GM06990 (cell line): ENCODE measurements around the gene LOC128125822.

ENCODE experiments used
- DNase-seq: peaks from one replicate; pipeline ENCODE4 v3.0.0-alpha.2; 2011; ENCODE audit not compliant: insufficient read length; ENCODE audit errors: extremely low read depth
- H3K27me3 ChIP-seq: replicated peaks from 2 replicates; pipeline ENCODE4 v1.6.0; 2011; ENCODE audit warnings: low read length; ENCODE audit not compliant: control insufficient read depth, insufficient read depth
- H3K36me3 ChIP-seq: 2 replicates; pipeline ENCODE4 v1.5.1; 2011; ENCODE audit warnings: low read length; ENCODE audit not compliant: control insufficient read depth, insufficient read depth
- H3K4me3 ChIP-seq: replicated peaks from 2 replicates; pipeline ENCODE4 v1.5.1; 2011; ENCODE audit warnings: low read depth, mild to moderate bottlenecking, control low read depth, low read length
- TF ChIP-seq, protein P1 (sequence below): IDR thresholded peaks from 2 replicates; pipeline ENCODE4 v1.5.1; 2011; ENCODE audit warnings: low read length, control low read depth, mild to moderate bottlenecking, inconsistent platforms; ENCODE audit not compliant: insufficient read depth, poor library complexity, severe bottlenecking

LOC128125822 gene

GRCh38 chr6:63533952-63534351 lies 38.3 kb upstream of the LOC128125822 start:
- Histone ChIP-seq H3K36me3 (no peaks in the 10 kb centered on the region), H3K27me3 (no peaks in the 10 kb centered on the region), H3K4me3 (no peak overlapping the region)
- no peak for DNase-seq
- TF ChIP-seq, protein P1, sequence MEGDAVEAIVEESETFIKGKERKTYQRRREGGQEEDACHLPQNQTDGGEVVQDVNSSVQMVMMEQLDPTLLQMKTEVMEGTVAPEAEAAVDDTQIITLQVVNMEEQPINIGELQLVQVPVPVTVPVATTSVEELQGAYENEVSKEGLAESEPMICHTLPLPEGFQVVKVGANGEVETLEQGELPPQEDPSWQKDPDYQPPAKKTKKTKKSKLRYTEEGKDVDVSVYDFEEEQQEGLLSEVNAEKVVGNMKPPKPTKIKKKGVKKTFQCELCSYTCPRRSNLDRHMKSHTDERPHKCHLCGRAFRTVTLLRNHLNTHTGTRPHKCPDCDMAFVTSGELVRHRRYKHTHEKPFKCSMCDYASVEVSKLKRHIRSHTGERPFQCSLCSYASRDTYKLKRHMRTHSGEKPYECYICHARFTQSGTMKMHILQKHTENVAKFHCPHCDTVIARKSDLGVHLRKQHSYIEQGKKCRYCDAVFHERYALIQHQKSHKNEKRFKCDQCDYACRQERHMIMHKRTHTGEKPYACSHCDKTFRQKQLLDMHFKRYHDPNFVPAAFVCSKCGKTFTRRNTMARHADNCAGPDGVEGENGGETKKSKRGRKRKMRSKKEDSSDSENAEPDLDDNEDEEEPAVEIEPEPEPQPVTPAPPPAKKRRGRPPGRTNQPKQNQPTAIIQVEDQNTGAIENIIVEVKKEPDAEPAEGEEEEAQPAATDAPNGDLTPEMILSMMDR = no peak

- no peaks in the 10 kb centered on the region for H3K27me3 ChIP-seq
- H3K4me3 ChIP-seq = no peak overlapping the region
- TF ChIP-seq, protein P1 = no peak
- peak; percentile 26 for DNase-seq
- H3K36me3 ChIP-seq = no peaks in the 10 kb centered on the region
These were observed 34.9 kb upstream of the LOC128125822 start for GRCh38 chr6:63537201-63537958.

DNA sequence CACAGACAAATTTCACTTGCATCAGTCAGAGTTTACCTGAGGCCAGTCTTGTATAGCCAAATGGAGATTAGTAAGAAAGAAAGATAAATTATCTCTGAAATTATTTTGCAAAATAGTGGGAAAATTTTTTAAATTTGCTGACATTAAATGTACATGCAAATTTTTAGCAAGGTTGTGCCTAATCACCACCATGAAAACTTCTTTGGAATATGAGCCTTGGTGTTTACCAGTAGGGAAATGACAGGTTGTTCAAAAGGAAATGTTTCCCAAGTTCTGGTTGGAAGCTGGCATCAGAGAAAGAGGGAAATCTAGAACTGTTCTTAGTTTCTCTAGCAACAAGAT lies 34.4 kb upstream of the LOC128125822 start:
- DNase-seq = no peak
- Histone ChIP-seq H3K36me3 (no peaks in the 10 kb centered on the region), H3K27me3 (no peaks in the 10 kb centered on the region), H3K4me3 (no peak overlapping the region)
- TF ChIP-seq, protein P1 = no peak

- Histone ChIP-seq H3K27me3 (no peaks in the 10 kb centered on the region), H3K4me3 (no peak overlapping the region), H3K36me3 (no peaks in the 10 kb centered on the region)
- DNase-seq = no peak
- TF ChIP-seq, protein P1 = no peak
These were observed 33.7 kb upstream of the LOC128125822 start for GRCh38 chr6:63538550-63538949.

DNA sequence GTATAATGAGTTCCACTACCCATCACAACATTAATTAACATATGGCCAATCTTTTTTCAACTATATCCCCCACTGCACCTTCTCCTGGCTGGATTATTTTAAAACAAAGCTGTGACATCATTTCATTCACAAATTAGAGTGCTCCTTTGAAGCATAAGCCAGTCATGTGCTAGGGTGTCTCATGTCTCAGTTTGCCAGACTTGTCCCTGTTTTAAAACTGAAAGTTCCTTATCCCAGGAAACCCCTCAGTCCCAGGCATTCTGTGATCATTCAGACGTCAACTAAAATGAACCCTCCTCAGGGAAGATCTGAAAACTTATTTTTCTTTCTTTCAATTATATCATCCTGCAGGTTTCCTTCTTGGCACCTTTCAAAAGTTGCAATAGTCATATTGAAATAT lies 29.3 kb upstream of the LOC128125822 start:
- Histone ChIP-seq H3K4me3 (no peak overlapping the region), H3K27me3 (no peaks in the 10 kb centered on the region), H3K36me3 (no peaks in the 10 kb centered on the region)
- TF ChIP-seq, protein P1 = no peak
- DNase-seq = no peak

- TF ChIP-seq, protein P1 = no peak
- no peak for DNase-seq
- H3K27me3 ChIP-seq = no peaks in the 10 kb centered on the region
These were observed 28.3 kb upstream of the LOC128125822 start for GRCh38 chr6:63543982-63544381.

More at GRCh38 chr6:63543982-63544381, 28.3 kb upstream of the LOC128125822 start:
- H3K36me3 ChIP-seq = no peaks in the 10 kb centered on the region
- no peak overlapping the region for H3K4me3 ChIP-seq
